ENCODE results near the gene AANAT. TPM values are rescaled to one million over a fixed set of nuclear protein-coding genes. Genes with fewer than 3 reads are reported as not detected.

AANAT gene
- total RNA-seq, 4 donors from 2014 or later = not detected

GRCh38 chr17:76475302-76475701 is 7.9 kb downstream of the AANAT start:
- no peak for TF ChIP-seq CTCF (IDR thresholded peaks at IDR 0.05; ENCODE audit: low read depth)

- TF ChIP-seq CTCF (IDR thresholded peaks at IDR 0.05; ENCODE audit: low read depth) = no peak
Observed at GRCh38 chr17:76476736-76477135, 9.3 kb downstream of the AANAT start.

GRCh38 chr17:76477576-76477975 is 10.2 kb downstream of the AANAT start:
- no peak for TF ChIP-seq CTCF (IDR thresholded peaks at IDR 0.05; ENCODE audit: low read depth)

GRCh38 chr17:76478097-76478496 is 10.7 kb downstream of the AANAT start:
- TF ChIP-seq CTCF (IDR thresholded peaks at IDR 0.05; ENCODE audit: low read depth) = no peak

- TF ChIP-seq CTCF (IDR thresholded peaks at IDR 0.05; ENCODE audit: low read depth) = no peak
Observed at GRCh38 chr17:76478730-76479514, 11.5 kb downstream of the AANAT start.

GRCh38 chr17:76479515-76480060 is 12.2 kb downstream of the AANAT start:
- TF ChIP-seq CTCF (IDR thresholded peaks at IDR 0.05; ENCODE audit: low read depth) = no peak

GRCh38 chr17:76480632-76481031 is 13.2 kb downstream of the AANAT start:
- TF ChIP-seq CTCF (IDR thresholded peaks at IDR 0.05; ENCODE audit: low read depth) = no peak

All from subcutaneous adipose tissue (tissue), 4 donors.